Activated CD8-positive, alpha-beta T cell treated with anti-CD3 and anti-CD28 coated beads for 36 hours (primary cell): ENCODE results near the gene SERPINH1. TPM values are rescaled to one million over a fixed set of nuclear protein-coding genes. Genes with fewer than 3 reads are reported as not detected.

ENCODE experiments used
- ATAC-seq: fragments of 200-7000 bp; cut with Tn5 transposase; one replicate; pipeline ENCODE4 v1.10.0; 2021; ENCODE audit warnings: mild to moderate bottlenecking, moderate library complexity
- CTCF ChIA-PET: fragments of 350-600 bp; sonication (Branson Sonifier 250); formaldehyde crosslinking; loops from one replicate; lab custom pipeline; 2021; ENCODE audit warnings: antibody characterized with exemption; lab: Charles Lee
- POLR2A ChIA-PET: fragments of 350-600 bp; sonication (Branson Sonifier 250); formaldehyde crosslinking; loops from one replicate; lab custom pipeline; 2021; ENCODE audit warnings: antibody characterized with exemption; lab: Charles Lee
- DNase-seq: peaks from one replicate; pipeline ENCODE4 v3.0.0-alpha.2; 2020
- H3K27ac Mint-ChIP-seq: one replicate; pipeline ENCODE4 v1.8.0; 2021; ENCODE audit warnings: mild to moderate bottlenecking, mixed read lengths
- H3K27me3 Mint-ChIP-seq: one replicate; pipeline ENCODE4 v1.8.0; 2021; ENCODE audit warnings: mixed read lengths
- H3K36me3 Mint-ChIP-seq: one replicate; pipeline ENCODE4 v1.8.0; 2021; ENCODE audit warnings: low read depth, mixed read lengths
- H3K4me1 Mint-ChIP-seq: one replicate; pipeline ENCODE4 v1.8.0; 2021; ENCODE audit warnings: low read depth, mixed read lengths
- H3K4me3 Mint-ChIP-seq: one replicate; pipeline ENCODE4 v1.8.0; 2021; ENCODE audit warnings: mild to moderate bottlenecking, moderate library complexity, mixed read lengths
- H3K9me3 Mint-ChIP-seq: one replicate; pipeline ENCODE4 v1.8.0; 2021; ENCODE audit warnings: mixed read lengths
- intact Hi-C: fragments of 100-400 bp; cut with micrococcal nuclease; formaldehyde crosslinking; loops from one replicate; pipeline ENCODE4 v1.10.0; 2022
- total RNA-seq, 2 experiments: library from RNA; stranded (reverse); gene quantifications; one replicate each; pipeline ENCODE4 v1.2.3, GENCODE V29; 2021
- TF ChIP-seq, protein P1 (sequence below): fragments of 200-600 bp; IDR thresholded peaks from one replicate; pipeline ENCODE4 v1.8.0; 2022; ENCODE audit warnings: antibody characterized with exemption, mild to moderate bottlenecking

Gene SERPINH1
- total RNA-seq, 2 experiments from 2014 or later: 15.7 to 17.7 TPM

DNA sequence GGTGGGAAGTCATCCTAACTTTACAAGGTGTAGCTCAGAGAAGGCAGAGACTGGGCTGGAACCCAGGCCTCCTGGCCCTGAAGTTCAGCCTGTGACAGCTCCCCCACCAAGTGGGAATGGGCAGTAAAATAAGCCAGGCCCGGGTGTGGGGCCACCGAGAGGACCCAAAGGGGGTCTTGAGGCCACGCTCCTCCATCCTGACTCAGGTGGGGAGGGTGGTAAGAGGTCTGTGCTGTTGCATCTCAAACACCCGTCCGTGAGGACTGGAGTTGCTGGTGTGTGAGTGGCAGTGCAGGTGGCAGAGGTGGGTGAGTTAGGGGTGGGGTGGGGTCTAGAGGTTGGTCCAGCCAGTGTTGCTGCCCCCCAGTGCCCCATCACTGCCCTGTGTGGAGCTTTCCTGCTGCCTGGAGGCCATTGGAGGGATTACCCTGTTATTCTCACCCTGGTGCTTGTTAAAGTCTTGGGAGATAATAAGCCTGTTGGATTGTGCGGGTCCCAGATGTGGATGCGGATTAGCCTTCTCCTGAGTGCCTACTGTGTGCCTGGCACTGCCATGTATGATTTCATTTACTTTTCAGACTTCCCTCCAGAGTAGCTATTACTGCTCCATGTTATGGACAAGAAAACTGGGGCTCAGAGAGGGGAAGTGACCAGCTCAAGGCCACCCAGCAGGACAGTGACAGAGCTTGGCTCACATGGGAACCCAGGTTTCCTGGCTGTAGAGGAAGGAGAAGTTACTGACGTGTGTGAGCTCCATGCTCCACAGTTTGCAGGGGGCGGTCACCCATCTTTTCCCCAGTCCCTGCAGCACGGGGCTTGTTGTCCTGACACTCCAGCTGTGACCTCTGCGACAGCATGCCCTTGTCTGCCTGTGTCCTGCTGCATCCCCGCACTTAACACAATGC is 12.9 kb downstream of the SERPINH1 start:
- no peaks in the 10 kb centered on the region for H3K27me3 Mint-ChIP-seq
- TF ChIP-seq, protein P1, sequence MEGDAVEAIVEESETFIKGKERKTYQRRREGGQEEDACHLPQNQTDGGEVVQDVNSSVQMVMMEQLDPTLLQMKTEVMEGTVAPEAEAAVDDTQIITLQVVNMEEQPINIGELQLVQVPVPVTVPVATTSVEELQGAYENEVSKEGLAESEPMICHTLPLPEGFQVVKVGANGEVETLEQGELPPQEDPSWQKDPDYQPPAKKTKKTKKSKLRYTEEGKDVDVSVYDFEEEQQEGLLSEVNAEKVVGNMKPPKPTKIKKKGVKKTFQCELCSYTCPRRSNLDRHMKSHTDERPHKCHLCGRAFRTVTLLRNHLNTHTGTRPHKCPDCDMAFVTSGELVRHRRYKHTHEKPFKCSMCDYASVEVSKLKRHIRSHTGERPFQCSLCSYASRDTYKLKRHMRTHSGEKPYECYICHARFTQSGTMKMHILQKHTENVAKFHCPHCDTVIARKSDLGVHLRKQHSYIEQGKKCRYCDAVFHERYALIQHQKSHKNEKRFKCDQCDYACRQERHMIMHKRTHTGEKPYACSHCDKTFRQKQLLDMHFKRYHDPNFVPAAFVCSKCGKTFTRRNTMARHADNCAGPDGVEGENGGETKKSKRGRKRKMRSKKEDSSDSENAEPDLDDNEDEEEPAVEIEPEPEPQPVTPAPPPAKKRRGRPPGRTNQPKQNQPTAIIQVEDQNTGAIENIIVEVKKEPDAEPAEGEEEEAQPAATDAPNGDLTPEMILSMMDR: no peak
- POLR2A ChIA-PET: interaction anchor here (0.8 to 7.4 kb wide), 4 partner anchors 14 to 82 kb away, joined by 3 to 34 read pairs (median 4); partner anchors contain the start of gene SERPINH1
- H3K4me3 Mint-ChIP-seq: no peak overlapping the region
- H3K27ac Mint-ChIP-seq: no peak overlapping the region
- peaks cover 8% of the 10 kb centered on the region for H3K4me1 Mint-ChIP-seq
- peaks cover under 1% of the 10 kb centered on the region for H3K36me3 Mint-ChIP-seq
- no peaks in the 10 kb centered on the region for H3K9me3 Mint-ChIP-seq
- intact Hi-C loops: no loop called here
- ATAC-seq (peak; percentile 34), DNase-seq (no peak)
- CTCF ChIA-PET: interaction anchor here (1.0 to 1.8 kb wide), 7 partner anchors 9 to 45 kb away, joined by 3 to 10 read pairs (median 4); partner anchors contain the start of gene SERPINH1

DNA sequence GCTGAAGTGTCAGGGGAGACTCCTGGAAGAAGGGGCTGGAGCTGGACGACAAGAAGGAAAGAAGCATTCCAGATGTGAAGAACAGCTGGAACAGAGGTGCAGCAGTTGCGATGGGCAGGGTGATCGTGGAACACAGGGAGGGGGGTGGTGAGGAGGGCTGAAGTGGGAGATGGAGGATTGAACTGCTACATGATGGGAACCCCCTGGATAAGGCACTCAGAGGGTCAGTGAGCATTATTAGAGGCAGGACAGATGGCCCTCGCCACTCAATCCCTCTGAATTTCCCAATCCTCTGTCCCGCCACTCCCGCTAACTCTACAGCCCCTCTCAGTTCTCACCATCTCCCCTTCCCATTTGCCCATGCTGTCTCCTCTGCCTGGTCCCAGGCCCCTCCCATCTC is 14.0 kb downstream of the SERPINH1 start:
- H3K27ac Mint-ChIP-seq: no peak overlapping the region
- H3K4me1 Mint-ChIP-seq: peaks cover 8% of the 10 kb centered on the region
- TF ChIP-seq, protein P1: no peak
- ATAC-seq (no peak), DNase-seq (no peak)
- intact Hi-C loops: no loop called here
- no peak overlapping the region for H3K4me3 Mint-ChIP-seq
- no peaks in the 10 kb centered on the region for H3K9me3 Mint-ChIP-seq
- POLR2A ChIA-PET: interaction anchor here (0.7 to 0.8 kb wide), 3 partner anchors 52 to 297 kb away, joined by 3 to 4 read pairs (median 3); no protein-coding TSS in a partner anchor
- H3K27me3 Mint-ChIP-seq: no peaks in the 10 kb centered on the region
- CTCF ChIA-PET: interaction anchor here (1.1 to 2.5 kb wide), 7 partner anchors 9 to 44 kb away, joined by 3 to 22 read pairs (median 5); partner anchors contain the start of gene SERPINH1
- no peaks in the 10 kb centered on the region for H3K36me3 Mint-ChIP-seq

DNA sequence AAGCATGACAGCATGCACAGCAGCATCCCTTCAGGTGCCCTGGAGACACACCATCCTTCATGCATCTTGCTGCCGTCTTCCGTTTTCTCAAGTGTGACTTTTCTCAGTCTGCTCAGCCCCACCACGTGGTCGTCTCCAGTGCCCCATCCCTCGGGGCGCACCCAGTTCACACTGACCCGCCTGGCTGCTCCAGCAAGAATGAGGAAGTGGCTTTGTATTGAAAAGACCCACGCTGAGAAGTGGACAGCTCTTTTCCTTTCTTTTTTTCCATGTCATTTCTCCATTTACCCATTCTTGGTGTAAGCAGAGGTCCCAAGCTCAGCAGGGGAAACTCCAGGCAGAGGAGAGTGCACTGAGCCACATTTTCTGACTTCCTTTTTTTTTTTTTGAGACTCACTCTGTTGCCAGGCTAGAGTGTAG is 14.5 kb downstream of the SERPINH1 start:
- no peaks in the 10 kb centered on the region for H3K9me3 Mint-ChIP-seq
- peaks cover 8% of the 10 kb centered on the region for H3K4me1 Mint-ChIP-seq
- no peak overlapping the region for H3K27ac Mint-ChIP-seq
- DNase-seq (peak; percentile 29), ATAC-seq (peak; percentile 19)
- H3K27me3 Mint-ChIP-seq: no peaks in the 10 kb centered on the region
- TF ChIP-seq, protein P1: no peak
- intact Hi-C loops: no loop called here
- POLR2A ChIA-PET: interaction anchor here (0.7 to 0.8 kb wide), 2 partner anchors 53 to 297 kb away, joined by 3 to 4 read pairs; no protein-coding TSS in a partner anchor
- H3K36me3 Mint-ChIP-seq: no peaks in the 10 kb centered on the region
- CTCF ChIA-PET: interaction anchor here (0.6 to 2.5 kb wide), 9 partner anchors 10 to 132 kb away, joined by 3 to 22 read pairs (median 7); partner anchors contain the start of gene SERPINH1
- H3K4me3 Mint-ChIP-seq: no peak overlapping the region

DNA sequence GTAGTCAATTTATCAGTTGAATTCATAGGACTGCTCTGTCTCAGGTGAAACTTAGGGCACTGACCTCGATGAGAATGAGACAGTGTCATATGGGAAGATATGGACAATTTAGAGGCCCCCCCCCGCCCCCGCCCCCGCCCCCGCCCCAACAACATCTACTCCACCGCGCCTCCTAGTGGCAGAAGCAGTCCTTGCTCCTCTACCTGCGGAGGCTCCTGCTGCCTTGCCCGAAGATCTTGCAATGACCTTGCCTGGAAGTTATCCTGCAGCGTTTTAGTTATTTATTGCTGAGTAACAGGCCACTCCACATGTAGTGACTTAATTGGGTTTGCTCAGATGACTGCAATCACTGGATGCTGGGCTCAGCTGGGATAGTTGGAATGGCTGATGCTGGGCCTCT is 15.2 kb downstream of the SERPINH1 start:
- peak; percentile 62 for DNase-seq
- CTCF ChIA-PET: interaction anchor here (0.7 to 2.5 kb wide), 14 partner anchors 10 to 189 kb away, joined by 3 to 22 read pairs (median 4); no protein-coding TSS in a partner anchor
- peak; percentile 38 for ATAC-seq

More for the DNA sequence above, 15.2 kb downstream of the SERPINH1 start:
- POLR2A ChIA-PET: interaction anchor here (1.2 kb wide), 1 partner anchor 16 kb away, joined by 3 read pairs; the partner anchor contains the start of gene SERPINH1
- intact Hi-C loops: no loop called here
- no peak overlapping the region for H3K4me3 Mint-ChIP-seq
- TF ChIP-seq, protein P1: peak; percentile 60
- H3K27ac Mint-ChIP-seq: no peak overlapping the region
- peaks cover 10% of the 10 kb centered on the region for H3K4me1 Mint-ChIP-seq
- H3K27me3 Mint-ChIP-seq: no peaks in the 10 kb centered on the region
- H3K9me3 Mint-ChIP-seq: no peaks in the 10 kb centered on the region
- no peaks in the 10 kb centered on the region for H3K36me3 Mint-ChIP-seq
